Measurements from ENCODE around the gene PPM1E. TPM values are rescaled to one million over a fixed set of nuclear protein-coding genes. Genes with fewer than 3 reads are reported as not detected.

Gene PPM1E
- total and polyA plus RNA-seq, 4 experiments from 2014 or later, result not detected

DNA sequence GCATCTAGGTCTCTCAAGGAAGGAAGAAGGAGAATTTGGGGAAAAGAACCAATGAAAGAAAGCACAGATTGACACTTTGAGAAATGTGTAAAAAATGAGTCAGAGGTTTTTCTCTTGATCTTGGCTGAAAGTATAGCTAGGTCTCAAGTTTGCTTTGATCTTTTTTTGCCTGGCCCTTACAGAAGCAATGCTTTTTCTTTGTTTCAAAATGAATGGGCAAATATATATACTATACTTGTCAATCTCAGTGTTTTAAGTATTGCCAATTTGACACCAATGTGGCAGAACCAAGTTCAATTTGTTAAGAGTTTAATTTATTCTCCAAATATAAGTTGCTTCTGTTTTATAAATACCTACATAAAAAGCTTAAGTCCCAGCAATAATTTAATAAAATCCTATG, 119.6 kb downstream of the PPM1E start:
- no peaks in the 10 kb centered on the region for H3K9me3 Mint-ChIP-seq
- H3K4me3 ChIP-seq (ENCODE audit: low read length in 2 of 2), result no peak overlapping the region
- no peaks in the 10 kb centered on the region for H3K36me3 ChIP-seq (ENCODE audit: insufficient read depth, low read length)
- H3K4me3 Mint-ChIP-seq, result no peak overlapping the region
- H3K27ac ChIP-seq (ENCODE audit: low read depth, low read length), result no peak overlapping the region
- no peaks in the 10 kb centered on the region for H3K36me3 Mint-ChIP-seq
- intact Hi-C loops (cut with micrococcal nuclease), result no loop called here
- no peaks in the 10 kb centered on the region for H3K4me1 Mint-ChIP-seq
- ChIA-PET POLR2A (ENCODE audit: partially characterized antibody) (no interaction called here), CTCF (ENCODE audit: partially characterized antibody) (no interaction called here)
- H3K9me3 ChIP-seq (ENCODE audit: control insufficient read depth in 1 of 2, low read length in 2 of 2), result no peaks in the 10 kb centered on the region
- no peaks in the 10 kb centered on the region for H3K27me3 ChIP-seq (ENCODE audit: insufficient read depth, low read length)
- peaks cover 4 to 5% of the 10 kb centered on the region in 2 donors for H3K27me3 Mint-ChIP-seq
- H3K27ac Mint-ChIP-seq, result no peak overlapping the region
- no peak for DNase-seq
- no peaks in the 10 kb centered on the region for H3K4me1 ChIP-seq (ENCODE audit: insufficient read depth, low read length)

DNA sequence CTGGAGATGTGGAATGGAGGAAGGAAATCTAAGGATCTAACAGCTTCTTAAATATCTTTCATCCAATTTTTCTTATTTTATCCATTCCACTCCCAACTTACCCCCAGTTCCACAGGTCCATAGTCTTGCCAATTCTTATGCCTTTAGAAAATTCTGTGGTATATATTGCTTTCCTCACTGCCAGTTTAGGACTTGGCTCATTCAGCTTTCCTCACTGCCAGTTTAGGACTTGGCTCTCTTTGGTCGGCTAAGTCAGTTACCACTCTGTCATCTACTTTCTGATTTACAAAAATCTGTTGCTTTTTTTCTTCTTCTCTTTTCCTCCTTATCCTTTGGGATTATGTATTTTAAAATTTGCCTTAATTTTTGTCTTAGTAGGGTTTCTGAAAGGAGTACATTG, 128.5 kb downstream of the PPM1E start:
- Mint-ChIP-seq H3K36me3 (no peaks in the 10 kb centered on the region), H3K4me3 (no peak overlapping the region), H3K27me3 (peaks cover 17 to 18% of the 10 kb centered on the region in 2 donors), H3K4me1 (no peaks in the 10 kb centered on the region), H3K27ac (no peak overlapping the region), H3K9me3 (peaks cover 0 to 2% (median 0%) of the 10 kb centered on the region in 8 donors)
- H3K4me1 ChIP-seq (ENCODE audit: insufficient read depth, low read length), result no peaks in the 10 kb centered on the region
- no peaks in the 10 kb centered on the region for H3K9me3 ChIP-seq (ENCODE audit: control insufficient read depth in 1 of 2, low read length in 2 of 2)
- no peak for DNase-seq
- no peaks in the 10 kb centered on the region for H3K36me3 ChIP-seq (ENCODE audit: insufficient read depth, low read length)
- intact Hi-C loops (cut with micrococcal nuclease), result no loop called here
- ChIA-PET POLR2A (ENCODE audit: partially characterized antibody) (no interaction called here), CTCF (ENCODE audit: partially characterized antibody) (no interaction called here)
- peaks cover 3% of the 10 kb centered on the region for H3K27me3 ChIP-seq (ENCODE audit: insufficient read depth, low read length)
- no peak overlapping the region for H3K27ac ChIP-seq (ENCODE audit: low read depth, low read length)
- H3K4me3 ChIP-seq (ENCODE audit: low read length in 2 of 2), result no peak overlapping the region

DNA sequence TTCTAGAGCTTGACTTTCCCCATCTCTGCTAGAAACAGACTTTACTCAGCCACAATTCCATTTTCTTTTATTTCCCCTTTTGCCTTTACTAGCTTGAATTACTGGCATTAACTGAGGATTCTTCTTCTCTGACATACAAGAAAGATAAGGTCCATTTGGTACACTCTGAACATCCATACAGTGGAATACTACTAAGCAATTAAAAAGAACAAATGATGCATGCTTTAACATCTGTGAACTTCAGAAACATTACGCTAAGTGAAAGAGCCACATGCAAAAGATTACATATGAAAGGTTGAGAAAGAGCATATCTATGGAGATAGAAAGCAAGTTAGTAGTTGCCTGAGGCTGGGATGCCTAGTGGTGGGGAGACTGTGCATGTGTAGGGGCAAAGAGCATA, 130.9 kb downstream of the PPM1E start:
- Histone ChIP-seq H3K4me3 (ENCODE audit: low read length in 2 of 2) (no peak overlapping the region), H3K27me3 (ENCODE audit: insufficient read depth, low read length) (no peaks in the 10 kb centered on the region), H3K9me3 (ENCODE audit: control insufficient read depth in 1 of 2, low read length in 2 of 2) (no peaks in the 10 kb centered on the region), H3K4me1 (ENCODE audit: insufficient read depth, low read length) (no peaks in the 10 kb centered on the region), H3K36me3 (ENCODE audit: insufficient read depth, low read length) (no peaks in the 10 kb centered on the region), H3K27ac (ENCODE audit: low read depth, low read length) (no peak overlapping the region)
- Mint-ChIP-seq H3K36me3 (no peaks in the 10 kb centered on the region), H3K27me3 (peaks cover 14 to 22% of the 10 kb centered on the region in 2 donors), H3K4me1 (no peaks in the 10 kb centered on the region), H3K27ac (no peak overlapping the region), H3K9me3 (peaks cover 0 to 13% (median 9%) of the 10 kb centered on the region in 8 donors), H3K4me3 (no peak overlapping the region)
- POLR2A ChIA-PET (ENCODE audit: partially characterized antibody), result no interaction called here
- intact Hi-C loops (cut with micrococcal nuclease), result no loop called here
- DNase-seq, result no peak
- CTCF ChIA-PET (ENCODE audit: partially characterized antibody), result no interaction called here

DNA sequence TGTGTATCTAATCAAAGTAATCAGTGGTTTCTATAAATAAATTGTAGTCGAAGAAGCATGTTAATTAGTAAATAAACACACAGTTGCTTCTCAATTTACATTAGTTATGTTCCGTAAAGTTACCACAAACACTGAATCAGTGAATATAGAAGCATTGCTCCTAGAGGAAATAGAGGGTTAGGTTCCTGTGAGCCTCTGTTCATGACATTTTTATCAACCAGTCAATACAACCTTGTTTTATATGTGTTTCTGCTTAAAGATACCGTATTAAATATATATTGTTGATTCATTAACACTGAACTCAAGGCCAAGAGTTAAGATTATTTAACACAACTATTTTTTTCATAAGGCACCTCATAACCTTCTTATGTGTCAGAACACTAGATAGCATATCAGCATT, 134.3 kb downstream of the PPM1E start:
- Mint-ChIP-seq H3K9me3 (peaks cover 0 to 13% (median 9%) of the 10 kb centered on the region in 8 donors), H3K4me1 (no peaks in the 10 kb centered on the region), H3K27ac (no peak overlapping the region), H3K36me3 (no peaks in the 10 kb centered on the region), H3K4me3 (no peak overlapping the region), H3K27me3 (peaks cover 14 to 25% of the 10 kb centered on the region in 2 donors)
- H3K9me3 ChIP-seq (ENCODE audit: control insufficient read depth in 1 of 2, low read length in 2 of 2), result no peaks in the 10 kb centered on the region
- no peaks in the 10 kb centered on the region for H3K27me3 ChIP-seq (ENCODE audit: insufficient read depth, low read length)
- POLR2A ChIA-PET (ENCODE audit: partially characterized antibody), result no interaction called here
- DNase-seq, result no peak
- no peak overlapping the region for H3K4me3 ChIP-seq (ENCODE audit: low read length in 2 of 2)
- CTCF ChIA-PET (ENCODE audit: partially characterized antibody), result no interaction called here
- intact Hi-C loops (cut with micrococcal nuclease), result no loop called here
- H3K27ac ChIP-seq (ENCODE audit: low read depth, low read length), result no peak overlapping the region
- no peaks in the 10 kb centered on the region for H3K4me1 ChIP-seq (ENCODE audit: insufficient read depth, low read length)
- H3K36me3 ChIP-seq (ENCODE audit: insufficient read depth, low read length), result no peaks in the 10 kb centered on the region

DNA sequence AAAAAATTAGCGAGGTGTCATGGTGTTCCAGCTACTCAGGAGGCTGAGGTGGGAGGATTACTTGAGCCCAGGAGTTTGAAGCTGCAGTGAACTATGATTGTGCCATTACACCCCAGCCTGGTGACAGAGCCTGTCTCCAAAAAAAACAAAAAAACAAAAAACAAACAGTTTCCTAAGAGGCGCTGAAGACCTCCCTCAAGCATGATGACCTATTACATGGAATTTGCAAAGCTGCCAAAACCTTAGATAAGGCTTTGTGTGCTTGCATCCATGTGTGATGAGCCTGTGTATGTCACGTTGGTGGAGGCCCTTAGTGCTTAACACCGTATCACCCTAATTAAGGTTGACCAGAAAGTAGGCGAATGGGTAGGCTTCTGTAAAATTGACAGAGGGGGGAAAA, 143.5 kb downstream of the PPM1E start:
- Histone ChIP-seq H3K4me1 (ENCODE audit: insufficient read depth, low read length) (no peaks in the 10 kb centered on the region), H3K9me3 (ENCODE audit: control insufficient read depth in 1 of 2, low read length in 2 of 2) (no peaks in the 10 kb centered on the region), H3K4me3 (ENCODE audit: low read length in 2 of 2) (no peak overlapping the region), H3K27me3 (ENCODE audit: insufficient read depth, low read length) (no peaks in the 10 kb centered on the region), H3K36me3 (ENCODE audit: insufficient read depth, low read length) (no peaks in the 10 kb centered on the region), H3K27ac (ENCODE audit: low read depth, low read length) (no peak overlapping the region)
- Mint-ChIP-seq H3K36me3 (no peaks in the 10 kb centered on the region), H3K9me3 (peaks cover 0 to 12% (median 2%) of the 10 kb centered on the region in 8 donors), H3K4me1 (no peaks in the 10 kb centered on the region), H3K27ac (no peak overlapping the region), H3K4me3 (no peak overlapping the region), H3K27me3 (peaks cover 3 to 5% of the 10 kb centered on the region in 2 donors)
- POLR2A ChIA-PET (ENCODE audit: partially characterized antibody), result no interaction called here
- no peak for DNase-seq
- intact Hi-C loops (cut with micrococcal nuclease), result no loop called here
- CTCF ChIA-PET (ENCODE audit: partially characterized antibody), result no interaction called here

DNA sequence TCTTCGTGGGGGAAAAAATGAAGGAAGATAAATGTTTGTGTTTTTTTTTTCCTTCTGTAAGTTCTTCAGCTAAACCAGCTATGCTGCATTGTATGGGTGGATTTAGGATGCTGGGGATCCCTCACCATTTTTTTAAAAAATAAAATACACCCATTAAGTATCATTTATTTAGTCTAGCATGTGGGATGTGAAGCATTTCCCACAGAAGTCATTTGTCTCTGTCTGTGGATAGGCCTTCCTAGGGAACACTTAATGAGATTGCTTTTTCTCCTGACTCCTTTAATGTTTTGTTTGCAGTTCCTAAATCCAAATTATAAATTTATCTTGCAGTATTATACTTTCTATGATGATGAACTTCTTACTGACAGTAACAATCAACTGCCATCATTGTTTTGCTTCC, 146.7 kb downstream of the PPM1E start:
- H3K27me3 Mint-ChIP-seq, result peaks cover 3 to 5% of the 10 kb centered on the region in 2 donors
- Histone ChIP-seq H3K27ac (ENCODE audit: low read depth, low read length) (no peak overlapping the region), H3K36me3 (ENCODE audit: insufficient read depth, low read length) (no peaks in the 10 kb centered on the region), H3K9me3 (ENCODE audit: control insufficient read depth in 1 of 2, low read length in 2 of 2) (no peaks in the 10 kb centered on the region), H3K4me3 (ENCODE audit: low read length in 2 of 2) (no peak overlapping the region), H3K4me1 (ENCODE audit: insufficient read depth, low read length) (no peaks in the 10 kb centered on the region), H3K27me3 (ENCODE audit: insufficient read depth, low read length) (no peaks in the 10 kb centered on the region)
- intact Hi-C loops (cut with micrococcal nuclease), result no loop called here
- no peaks in the 10 kb centered on the region for H3K4me1 Mint-ChIP-seq
- no peak overlapping the region for H3K4me3 Mint-ChIP-seq
- no peaks in the 10 kb centered on the region for H3K36me3 Mint-ChIP-seq
- peaks cover 2 to 19% (median 13%) of the 10 kb centered on the region in 8 donors for H3K9me3 Mint-ChIP-seq
- DNase-seq, result no peak
- CTCF ChIA-PET (ENCODE audit: partially characterized antibody), result interaction anchor here (0.7 kb wide), 1 partner anchor 12 kb away, joined by 3 read pairs; no protein-coding TSS in a partner anchor
- H3K27ac Mint-ChIP-seq, result no peak overlapping the region
- POLR2A ChIA-PET (ENCODE audit: partially characterized antibody), result no interaction called here

DNA sequence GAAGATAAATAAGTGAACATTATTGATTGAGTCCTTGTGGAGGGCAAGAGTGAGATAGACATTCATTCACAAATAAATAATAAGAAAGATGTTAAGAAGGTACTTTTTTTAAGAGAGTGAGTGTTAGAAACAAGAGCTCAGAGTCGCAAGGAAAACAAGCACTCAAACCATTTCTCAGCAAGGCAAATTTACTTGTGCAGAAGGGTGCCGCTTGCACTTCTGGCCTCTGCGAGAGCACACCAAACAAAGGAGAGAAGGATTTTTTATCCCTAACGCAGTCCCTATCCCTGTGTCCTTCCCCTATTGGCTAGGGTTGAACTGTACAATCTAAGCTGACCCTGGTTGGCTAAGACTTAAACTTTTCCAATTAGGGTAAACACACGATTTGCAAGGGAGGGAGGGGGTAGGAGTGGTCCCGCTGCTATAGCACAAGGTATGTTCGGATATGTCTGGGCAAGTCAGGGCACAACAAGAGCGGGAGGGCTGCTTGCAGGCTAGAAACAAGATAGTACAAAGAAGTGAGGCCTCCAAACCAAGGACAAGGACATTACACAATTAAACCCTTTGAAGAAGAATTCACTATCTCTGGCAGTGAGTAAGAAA, 156.2 kb downstream of the PPM1E start:
- H3K27me3 ChIP-seq (ENCODE audit: insufficient read depth, low read length), result no peaks in the 10 kb centered on the region
- ChIA-PET POLR2A (ENCODE audit: partially characterized antibody) (no interaction called here), CTCF (ENCODE audit: partially characterized antibody) (no interaction called here)
- Mint-ChIP-seq H3K4me1 (no peaks in the 10 kb centered on the region), H3K4me3 (no peak overlapping the region), H3K27me3 (peaks cover 8 to 9% of the 10 kb centered on the region in 2 donors), H3K36me3 (peaks cover 1 to 3% of the 10 kb centered on the region in 2 donors), H3K9me3 (peaks cover 0 to 34% (median 18%) of the 10 kb centered on the region in 8 donors), H3K27ac (no peak overlapping the region)
- peaks cover 0 to 9% of the 10 kb centered on the region in 2 donors for H3K9me3 ChIP-seq (ENCODE audit: control insufficient read depth in 1 of 2, low read length in 2 of 2)
- DNase-seq, result no peak
- no peaks in the 10 kb centered on the region for H3K4me1 ChIP-seq (ENCODE audit: insufficient read depth, low read length)
- no peak overlapping the region for H3K4me3 ChIP-seq (ENCODE audit: low read length in 2 of 2)
- intact Hi-C loops (cut with micrococcal nuclease), result no loop called here
- no peaks in the 10 kb centered on the region for H3K36me3 ChIP-seq (ENCODE audit: insufficient read depth, low read length)
- H3K27ac ChIP-seq (ENCODE audit: low read depth, low read length), result no peak overlapping the region

DNA sequence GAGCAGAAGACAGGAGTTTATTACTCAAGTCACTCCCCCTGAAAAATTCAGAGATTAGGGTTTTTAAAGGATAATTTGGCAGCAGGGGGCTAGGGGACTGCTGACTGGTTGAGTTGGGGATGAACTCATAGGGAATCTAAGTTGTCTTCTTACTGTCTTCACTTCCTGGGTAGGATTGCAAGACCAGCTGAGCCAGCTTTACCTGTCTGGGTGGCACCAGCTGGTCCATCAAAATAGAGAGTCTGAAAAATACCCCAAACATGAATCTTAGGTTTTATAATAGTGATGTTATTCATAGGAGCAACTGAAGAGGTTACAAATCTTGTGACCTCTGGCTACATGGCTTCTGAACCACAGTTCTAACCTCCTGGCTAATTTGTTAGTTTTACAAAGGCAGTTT, 157.9 kb downstream of the PPM1E start:
- no peaks in the 10 kb centered on the region for H3K4me1 Mint-ChIP-seq
- H3K9me3 ChIP-seq (ENCODE audit: control insufficient read depth in 1 of 2, low read length in 2 of 2), result peaks cover 0 to 9% of the 10 kb centered on the region in 2 donors

More for the DNA sequence above, 157.9 kb downstream of the PPM1E start:
- H3K27ac Mint-ChIP-seq, result no peak overlapping the region
- peaks cover 0 to 31% (median 18%) of the 10 kb centered on the region in 8 donors for H3K9me3 Mint-ChIP-seq
- intact Hi-C loops (cut with micrococcal nuclease), result no loop called here
- no peak for DNase-seq
- H3K36me3 Mint-ChIP-seq, result peaks cover 1 to 3% of the 10 kb centered on the region in 2 donors
- Histone ChIP-seq H3K36me3 (ENCODE audit: insufficient read depth, low read length) (no peaks in the 10 kb centered on the region), H3K4me1 (ENCODE audit: insufficient read depth, low read length) (no peaks in the 10 kb centered on the region), H3K4me3 (ENCODE audit: low read length in 2 of 2) (no peak overlapping the region), H3K27me3 (ENCODE audit: insufficient read depth, low read length) (no peaks in the 10 kb centered on the region), H3K27ac (ENCODE audit: low read depth, low read length) (no peak overlapping the region)
- no peak overlapping the region for H3K4me3 Mint-ChIP-seq
- peaks cover 9 to 12% of the 10 kb centered on the region in 2 donors for H3K27me3 Mint-ChIP-seq
- POLR2A ChIA-PET (ENCODE audit: partially characterized antibody), result no interaction called here
- CTCF ChIA-PET (ENCODE audit: partially characterized antibody), result no interaction called here

Measured in CD4-positive, alpha-beta memory T cell (primary cell).